NB4 (cell line): ENCODE data around the gene BOD1L1.

Experiments used
- DNase-seq: peaks from one replicate; pipeline ENCODE4 v3.0.0; 2010; ENCODE audit warnings: low read depth
- H3K4me3 ChIP-seq: one replicate; pipeline ENCODE4 v1.5.1; 2011; ENCODE audit warnings: mild to moderate bottlenecking, low read depth, low read length, moderate library complexity
- MYC ChIP-seq: IDR thresholded peaks from 2 replicates; pipeline ENCODE4 v1.6.1; 2011; ENCODE audit warnings: low read depth, low read length
- POLR2A ChIP-seq: IDR thresholded peaks from 2 replicates; pipeline ENCODE4 v1.6.1; 2011; ENCODE audit warnings: mild to moderate bottlenecking; ENCODE audit not compliant: insufficient read length; ENCODE audit errors: extremely low read depth
- TF ChIP-seq, protein P1 (sequence below): IDR thresholded peaks from 2 replicates; pipeline ENCODE4 v1.6.1; 2011; ENCODE audit warnings: low read depth, low read length
- TF ChIP-seq, protein P2 (sequence below): IDR thresholded peaks from one replicate; pipeline ENCODE4 v1.5.1; 2012; ENCODE audit warnings: low read depth, low read length

Gene BOD1L1

DNA sequence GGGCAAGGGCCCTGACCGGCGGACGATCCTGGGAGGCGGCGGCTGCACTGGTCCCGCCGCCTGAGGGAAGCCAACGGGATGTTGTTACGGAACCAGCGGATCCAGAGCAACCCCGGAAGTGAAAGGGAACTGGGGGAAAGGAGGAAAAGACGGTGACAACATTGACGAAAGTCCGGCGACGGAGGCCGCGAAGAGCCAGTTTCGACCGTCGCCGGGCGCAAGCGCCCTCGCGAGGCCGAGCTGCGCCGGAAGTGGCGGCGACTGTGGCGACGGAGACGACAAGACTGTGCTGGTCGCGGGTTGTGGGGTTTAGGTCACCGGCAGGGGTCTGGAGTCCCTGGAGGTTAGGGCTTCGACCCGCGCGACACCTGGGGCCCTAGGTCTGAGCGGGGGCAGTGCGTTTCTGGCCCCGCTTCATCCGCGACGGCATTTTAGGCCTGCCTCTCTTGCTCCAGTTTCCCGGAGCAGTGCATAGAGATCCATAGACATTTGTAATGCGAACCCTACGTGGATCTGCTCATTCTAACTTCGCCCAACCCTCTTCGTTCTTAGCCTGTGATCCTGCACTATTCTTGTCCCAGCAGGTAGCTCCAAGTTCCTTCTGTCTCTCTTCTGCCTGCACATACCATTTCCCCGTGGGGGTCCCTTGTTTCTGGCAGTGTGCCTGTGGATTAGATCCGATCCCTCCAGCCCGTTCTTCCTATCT, at the start of gene BOD1L1:
Gene BOD1L1, minus strand, starts transcription at position 120 of the 706 bp plus-strand sequence. CDS start 138 bp downstream, outside the sequence.
- DNase-seq = peak; percentile 97
- TF ChIP-seq, protein P1, sequence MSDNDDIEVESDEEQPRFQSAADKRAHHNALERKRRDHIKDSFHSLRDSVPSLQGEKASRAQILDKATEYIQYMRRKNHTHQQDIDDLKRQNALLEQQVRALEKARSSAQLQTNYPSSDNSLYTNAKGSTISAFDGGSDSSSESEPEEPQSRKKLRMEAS = peak; percentile 77
- TF ChIP-seq, protein P2, sequence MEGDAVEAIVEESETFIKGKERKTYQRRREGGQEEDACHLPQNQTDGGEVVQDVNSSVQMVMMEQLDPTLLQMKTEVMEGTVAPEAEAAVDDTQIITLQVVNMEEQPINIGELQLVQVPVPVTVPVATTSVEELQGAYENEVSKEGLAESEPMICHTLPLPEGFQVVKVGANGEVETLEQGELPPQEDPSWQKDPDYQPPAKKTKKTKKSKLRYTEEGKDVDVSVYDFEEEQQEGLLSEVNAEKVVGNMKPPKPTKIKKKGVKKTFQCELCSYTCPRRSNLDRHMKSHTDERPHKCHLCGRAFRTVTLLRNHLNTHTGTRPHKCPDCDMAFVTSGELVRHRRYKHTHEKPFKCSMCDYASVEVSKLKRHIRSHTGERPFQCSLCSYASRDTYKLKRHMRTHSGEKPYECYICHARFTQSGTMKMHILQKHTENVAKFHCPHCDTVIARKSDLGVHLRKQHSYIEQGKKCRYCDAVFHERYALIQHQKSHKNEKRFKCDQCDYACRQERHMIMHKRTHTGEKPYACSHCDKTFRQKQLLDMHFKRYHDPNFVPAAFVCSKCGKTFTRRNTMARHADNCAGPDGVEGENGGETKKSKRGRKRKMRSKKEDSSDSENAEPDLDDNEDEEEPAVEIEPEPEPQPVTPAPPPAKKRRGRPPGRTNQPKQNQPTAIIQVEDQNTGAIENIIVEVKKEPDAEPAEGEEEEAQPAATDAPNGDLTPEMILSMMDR = peak; percentile 45
- peak; percentile 92 for TF ChIP-seq MYC
- peak; percentile 84 for TF ChIP-seq POLR2A
- H3K4me3 ChIP-seq = peak within 1 kb of the TSS; percentile 98

DNA sequence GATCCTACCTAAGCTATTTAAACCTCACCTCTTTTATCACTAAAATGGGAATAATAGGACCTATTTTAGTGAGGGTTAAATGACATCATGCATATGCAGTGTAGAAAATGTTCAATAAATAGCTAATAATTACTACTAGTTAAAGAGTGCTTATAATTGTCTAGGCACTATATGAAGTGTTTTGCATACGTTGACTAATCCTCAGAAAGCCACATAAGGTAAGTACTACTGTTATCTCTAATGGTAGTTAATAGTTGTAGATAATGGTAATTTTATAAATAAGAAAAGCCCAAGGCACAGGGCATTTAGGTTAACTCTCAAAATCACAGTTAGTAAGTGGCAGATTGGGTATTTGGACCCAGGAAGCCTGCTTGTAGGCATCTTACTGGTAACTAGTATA, 47.4 kb upstream of the BOD1L1 start:
- TF ChIP-seq POLR2A (no peak), MYC (no peak)
- TF ChIP-seq, protein P2 = no peak
- TF ChIP-seq, protein P1 = no peak
- DNase-seq = no peak
- no peak overlapping the region for H3K4me3 ChIP-seq

DNA sequence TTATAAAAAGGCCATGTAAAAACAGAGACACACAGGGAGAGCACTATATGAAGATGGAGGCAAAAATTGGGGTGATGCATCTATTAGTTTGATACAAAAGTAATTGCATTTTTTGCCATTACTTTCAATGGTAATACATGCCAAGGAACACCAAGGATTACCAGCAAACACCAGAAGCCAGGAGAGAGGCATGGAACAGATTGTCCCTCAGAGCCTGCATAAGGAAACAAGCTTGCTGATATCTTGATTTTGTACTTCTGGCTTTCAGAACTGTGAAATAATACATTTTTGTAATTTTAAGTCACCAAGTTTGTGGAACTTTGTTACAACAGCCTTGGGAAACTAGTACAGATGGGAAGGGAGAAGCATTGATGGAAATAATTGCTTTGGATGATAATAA, 45.6 kb upstream of the BOD1L1 start:
- no peak for TF ChIP-seq POLR2A
- TF ChIP-seq, protein P1 = no peak
- TF ChIP-seq, protein P2 = no peak
- no peak overlapping the region for H3K4me3 ChIP-seq
- no peak for DNase-seq

DNA sequence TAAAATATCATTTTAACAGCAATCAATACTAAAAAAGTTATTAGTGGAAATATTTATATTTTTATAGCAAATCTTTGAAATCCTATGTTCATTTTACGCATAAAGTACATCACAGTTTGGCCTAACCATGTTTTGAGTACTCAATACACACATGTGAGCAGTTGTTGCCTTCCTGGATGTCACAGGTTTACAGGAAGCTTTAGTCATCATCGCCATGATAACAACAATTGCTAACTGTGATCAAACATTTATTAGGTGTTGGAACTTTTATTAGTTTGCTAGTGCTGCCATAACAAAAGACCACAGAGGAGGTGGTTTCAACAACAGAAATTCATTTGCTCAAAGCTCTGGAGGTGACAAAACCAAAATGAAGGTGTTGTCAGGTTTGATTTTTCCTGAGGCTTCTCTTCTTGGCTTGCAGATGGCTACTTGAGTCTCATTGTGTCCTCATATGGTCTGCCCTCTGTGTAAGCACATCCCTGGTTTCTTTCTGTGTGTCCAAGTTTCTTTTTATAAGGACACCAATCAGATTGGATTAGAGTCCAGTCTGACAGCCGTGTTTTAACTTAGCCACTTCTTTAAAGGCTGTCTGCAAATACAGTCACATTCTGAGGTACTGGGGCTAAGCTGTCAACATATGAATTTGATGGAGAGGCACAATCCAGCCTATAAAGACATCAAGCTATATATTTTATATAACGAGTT, 43.1 kb upstream of the BOD1L1 start:
- TF ChIP-seq, protein P2 = no peak
- TF ChIP-seq POLR2A (no peak), MYC (no peak)
- TF ChIP-seq, protein P1 = no peak
- no peak overlapping the region for H3K4me3 ChIP-seq
- DNase-seq = no peak

DNA sequence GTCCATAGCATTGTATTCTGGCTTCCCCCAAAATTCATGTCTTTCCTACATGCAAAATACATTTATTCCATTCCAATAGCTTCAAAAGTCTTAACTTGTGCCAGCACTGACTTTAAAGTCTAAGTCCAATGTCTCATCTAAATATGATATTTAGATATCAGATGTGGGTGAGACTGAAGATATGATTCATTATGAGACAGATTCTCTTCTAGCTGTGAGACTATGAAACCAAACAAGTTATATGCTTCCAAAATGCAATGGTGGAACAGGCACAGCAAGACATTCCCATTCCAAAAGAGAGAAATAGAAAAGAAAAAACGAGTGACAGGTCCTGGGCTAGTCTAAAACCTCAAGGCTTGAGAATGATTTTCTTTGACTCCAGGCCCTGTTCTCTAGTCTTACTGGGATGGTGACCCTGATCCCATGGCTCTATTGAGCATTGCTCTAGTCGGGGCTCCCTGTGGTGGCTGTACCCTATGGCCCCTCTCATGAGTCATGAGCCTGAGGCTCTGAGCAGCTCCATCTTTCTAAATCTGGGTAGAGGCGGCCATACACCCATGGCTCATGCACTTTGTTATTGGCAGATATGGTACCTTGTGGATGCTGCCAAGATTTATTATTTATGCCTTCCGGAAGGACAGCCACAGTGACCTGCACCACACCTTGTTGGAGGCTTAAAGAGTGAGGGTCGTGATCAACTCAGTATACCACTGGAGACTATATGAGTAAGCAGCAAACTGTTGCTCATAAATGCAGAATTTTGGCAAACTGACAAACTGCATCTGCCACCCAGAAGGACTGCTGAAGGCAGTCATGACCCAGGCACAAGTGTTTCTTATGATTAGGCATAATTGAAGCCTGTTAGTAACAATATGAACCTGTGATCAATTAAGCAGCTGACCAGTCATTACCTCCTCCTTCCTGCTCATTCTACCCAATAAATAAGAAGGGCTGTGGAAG, 38.5 kb upstream of the BOD1L1 start:
- no peak for DNase-seq
- TF ChIP-seq MYC (no peak), POLR2A (no peak)
- TF ChIP-seq, protein P2 = no peak
- TF ChIP-seq, protein P1 = no peak
- no peak overlapping the region for H3K4me3 ChIP-seq
